Stimulated activated memory B cell treated with anti-CD40 and anti-IgM and Interleukin-4, amounts not matched to agents 10 μg/mL and 1 μg/mL and 100 μg/mL, for 72 hours (primary cell): ENCODE measurements around the gene MAD1L1.

Source experiments
- ATAC-seq: fragments of 150-1000 bp; cut with Tn5 transposase; 2 replicates; pipeline ENCODE4 v1.10.0; 2021
- H3K27ac Mint-ChIP-seq: one replicate; pipeline ENCODE4 v1.8.0; 2022; ENCODE audit warnings: mild to moderate bottlenecking, mixed read lengths
- H3K27me3 Mint-ChIP-seq: one replicate; pipeline ENCODE4 v1.8.0; 2022; ENCODE audit warnings: mixed read lengths
- H3K36me3 Mint-ChIP-seq: one replicate; pipeline ENCODE4 v1.8.0; 2022; ENCODE audit warnings: mixed read lengths
- H3K4me1 Mint-ChIP-seq: one replicate; pipeline ENCODE4 v1.8.0; 2022; ENCODE audit warnings: mixed read lengths
- H3K4me3 Mint-ChIP-seq: one replicate; pipeline ENCODE4 v1.8.0; 2022; ENCODE audit warnings: mild to moderate bottlenecking, moderate library complexity, mixed read lengths
- H3K9me3 Mint-ChIP-seq: one replicate; pipeline ENCODE4 v1.8.0; 2022; ENCODE audit warnings: mixed read lengths

Gene MAD1L1

DNA sequence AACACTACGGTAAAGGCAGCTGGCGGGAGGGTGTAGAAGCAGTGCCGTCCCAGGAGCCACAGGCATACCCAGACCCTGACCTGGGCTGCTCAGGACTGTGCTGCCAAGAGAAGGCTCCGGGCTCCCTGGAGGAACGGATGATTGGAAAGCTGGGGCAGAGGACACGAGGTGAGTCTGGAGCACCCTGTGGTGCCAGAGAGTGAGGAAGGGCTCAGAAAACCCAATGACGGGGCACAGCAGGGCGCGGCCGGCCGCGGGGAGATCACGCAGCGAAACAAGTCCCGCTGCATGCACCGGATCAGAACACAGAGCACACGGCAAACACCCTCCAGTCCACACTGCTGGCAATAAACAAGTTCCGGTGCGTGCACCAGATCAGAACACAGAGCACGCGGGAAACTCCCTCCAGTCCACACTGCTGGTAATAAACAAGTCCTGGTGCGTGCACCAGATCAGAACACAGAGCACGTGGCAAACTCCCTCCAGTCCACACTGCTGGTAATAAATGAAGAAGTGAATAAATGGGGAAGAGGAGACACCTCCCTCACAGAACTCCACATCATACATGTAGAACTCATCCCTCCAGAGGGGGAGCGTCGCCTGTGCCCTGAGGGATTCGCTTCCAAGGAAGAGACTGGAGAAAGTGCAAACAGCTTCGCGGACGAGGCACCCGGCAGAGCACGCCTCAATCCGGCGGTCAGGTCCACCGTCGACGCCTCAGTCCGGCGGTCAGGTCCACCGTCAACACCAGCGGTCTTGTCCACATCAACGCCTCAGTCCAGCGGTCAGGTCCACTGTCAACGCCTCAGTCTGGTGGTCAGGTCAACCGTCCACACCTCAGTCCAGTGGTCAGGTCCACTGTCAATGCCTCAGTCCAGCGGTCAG is 265.0 kb downstream of the MAD1L1 start:
- ATAC-seq = peak; percentile 53
- H3K4me3 Mint-ChIP-seq = peak overlapping the region; percentile 12
- H3K36me3 Mint-ChIP-seq = peaks cover 67% of the 10 kb centered on the region
- no peaks in the 10 kb centered on the region for H3K27me3 Mint-ChIP-seq
- H3K9me3 Mint-ChIP-seq = no peaks in the 10 kb centered on the region
- peaks cover 27% of the 10 kb centered on the region for H3K4me1 Mint-ChIP-seq
- peak overlapping the region; percentile 31 for H3K27ac Mint-ChIP-seq

DNA sequence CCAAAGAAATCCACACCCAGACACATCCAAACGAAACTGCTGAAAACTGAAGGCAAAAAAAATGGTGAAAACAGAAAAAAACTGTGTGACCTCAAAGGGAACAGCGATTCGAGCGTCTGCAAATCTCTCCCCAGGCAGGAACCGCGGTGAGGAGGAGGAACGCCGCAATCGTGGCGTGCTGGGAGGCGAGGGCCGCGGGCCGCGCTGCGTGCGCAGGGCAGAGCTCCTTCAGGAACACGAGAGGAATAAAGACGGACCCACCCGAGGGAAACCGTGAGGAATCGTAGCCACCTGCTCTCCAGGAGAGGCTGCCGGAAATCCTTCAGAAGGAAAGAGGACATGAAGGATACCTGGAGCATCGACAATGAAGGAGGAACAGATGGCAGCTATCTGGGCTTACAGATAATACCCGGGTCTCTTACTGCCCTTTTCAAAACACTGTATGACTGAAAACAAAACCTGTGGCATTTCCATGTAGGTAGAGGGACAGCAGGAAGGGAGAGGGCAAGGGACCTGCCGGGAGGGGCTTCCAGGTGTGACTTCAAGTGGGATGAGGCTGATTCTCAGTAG is 266.0 kb downstream of the MAD1L1 start:
- no peaks in the 10 kb centered on the region for H3K27me3 Mint-ChIP-seq
- no peak for ATAC-seq
- H3K36me3 Mint-ChIP-seq = peaks cover 74% of the 10 kb centered on the region
- peak overlapping the region; percentile 31 for H3K27ac Mint-ChIP-seq
- peaks cover 35% of the 10 kb centered on the region for H3K4me1 Mint-ChIP-seq
- H3K4me3 Mint-ChIP-seq = no peak overlapping the region
- H3K9me3 Mint-ChIP-seq = peaks cover 7% of the 10 kb centered on the region

DNA sequence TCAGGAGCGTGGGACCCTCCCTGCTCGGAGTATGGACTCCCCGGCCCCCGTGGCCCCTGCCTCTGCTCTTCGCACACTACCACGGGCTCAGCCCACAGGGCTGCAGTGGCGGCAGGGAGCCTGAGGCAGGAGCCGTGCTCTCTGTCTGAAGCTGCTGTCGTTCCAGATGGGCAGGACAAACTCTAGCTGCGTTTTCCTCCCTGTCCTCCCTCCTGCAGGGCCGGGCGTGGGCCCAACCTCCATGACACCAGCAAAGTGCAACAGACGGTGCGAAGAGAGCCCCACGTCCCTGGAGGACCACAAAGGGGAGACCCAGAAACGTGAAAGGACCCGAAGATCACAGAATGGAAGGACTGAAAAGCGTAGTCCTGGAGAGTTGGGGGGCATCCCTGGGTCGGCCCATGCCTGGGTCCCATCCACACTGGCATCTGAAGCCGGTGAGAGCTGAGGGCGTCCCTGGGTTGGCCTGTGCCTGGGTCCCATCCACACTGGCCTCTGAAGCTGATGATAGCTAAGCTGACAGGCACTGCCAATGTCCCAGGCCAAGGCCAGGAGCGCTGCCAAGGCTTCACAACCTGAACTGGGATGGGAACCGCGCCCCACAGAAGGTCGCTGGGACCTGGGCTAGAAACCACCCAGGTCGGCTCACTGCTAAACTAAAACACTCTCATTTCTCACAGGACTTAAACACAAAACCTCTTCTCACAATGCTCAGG is 267.0 kb downstream of the MAD1L1 start:
- H3K27me3 Mint-ChIP-seq = no peaks in the 10 kb centered on the region
- peaks cover 44% of the 10 kb centered on the region for H3K4me1 Mint-ChIP-seq
- ATAC-seq = no peak
- H3K27ac Mint-ChIP-seq = no peak overlapping the region
- H3K9me3 Mint-ChIP-seq = peaks cover 12% of the 10 kb centered on the region
- no peak overlapping the region for H3K4me3 Mint-ChIP-seq
- peaks cover 79% of the 10 kb centered on the region for H3K36me3 Mint-ChIP-seq

DNA sequence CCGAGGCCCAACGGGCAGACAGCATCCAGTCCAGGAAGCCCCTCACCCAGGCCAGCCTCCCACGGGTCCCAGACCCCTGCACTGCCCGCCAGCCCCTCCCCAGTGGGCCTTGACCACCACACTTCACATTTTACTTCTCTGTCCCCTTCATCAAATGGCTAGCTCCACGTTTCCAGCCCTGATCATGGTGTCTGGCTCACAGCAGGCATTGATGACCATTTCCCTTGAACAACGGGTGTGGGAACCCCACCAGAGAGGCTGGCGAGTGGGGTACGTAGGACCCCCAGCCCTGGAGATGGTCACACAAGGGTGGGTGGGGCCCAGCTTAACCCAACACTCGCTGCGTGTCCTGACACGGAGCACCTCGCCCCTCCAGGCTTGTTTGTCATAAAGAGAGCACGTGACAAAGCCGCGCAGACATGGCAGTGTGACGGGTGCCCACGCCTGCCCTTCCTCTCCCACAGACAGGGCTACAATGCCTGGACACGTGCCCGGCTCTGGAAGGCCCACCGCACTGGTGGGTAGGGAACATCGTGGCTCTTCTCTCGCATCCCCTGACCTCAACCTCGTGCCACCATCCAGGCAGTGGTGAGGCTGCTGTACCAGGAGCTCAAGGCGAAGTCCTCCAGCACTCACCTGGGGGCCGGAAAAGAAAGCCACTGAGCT is 267.7 kb downstream of the MAD1L1 start:
- H3K4me3 Mint-ChIP-seq = no peak overlapping the region
- H3K27ac Mint-ChIP-seq = no peak overlapping the region
- peaks cover 12% of the 10 kb centered on the region for H3K9me3 Mint-ChIP-seq
- no peak for ATAC-seq
- H3K36me3 Mint-ChIP-seq = peaks cover 86% of the 10 kb centered on the region
- H3K4me1 Mint-ChIP-seq = peaks cover 44% of the 10 kb centered on the region
- H3K27me3 Mint-ChIP-seq = no peaks in the 10 kb centered on the region

DNA sequence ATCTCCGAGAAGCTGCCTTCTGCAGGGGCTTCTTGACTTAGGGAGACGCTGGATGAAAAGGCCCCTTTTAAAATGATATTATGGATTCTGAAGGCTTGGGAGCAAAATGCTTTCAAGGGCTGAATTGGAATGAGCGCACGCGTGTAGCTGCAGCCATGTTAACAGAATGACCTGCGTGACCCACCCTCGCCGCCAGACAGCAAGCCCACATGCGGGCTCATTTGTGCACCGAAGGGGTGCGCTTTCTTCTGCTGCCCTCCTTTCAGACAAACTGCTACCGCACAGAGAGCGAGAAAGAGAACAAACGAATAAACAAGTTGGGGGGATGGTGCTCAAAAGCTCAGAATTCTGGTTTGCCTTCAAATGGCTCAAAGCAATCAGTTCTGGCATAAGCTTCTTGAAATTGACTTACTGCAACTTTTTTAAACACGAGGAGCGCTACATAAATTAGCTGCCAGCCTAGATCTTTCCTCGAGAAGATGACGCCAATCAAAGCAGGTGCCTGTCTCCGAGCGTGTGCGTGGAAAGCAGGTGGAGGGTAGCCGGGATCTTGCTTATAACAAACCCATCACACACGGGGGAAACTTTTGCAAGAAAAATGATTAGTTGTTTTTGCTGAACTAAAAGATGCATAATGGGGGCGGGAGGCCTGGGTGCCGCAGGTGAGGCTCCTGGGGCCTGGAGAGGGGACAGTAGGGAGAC is 268.4 kb downstream of the MAD1L1 start:
- Mint-ChIP-seq H3K4me1 (peaks cover 41% of the 10 kb centered on the region), H3K4me3 (no peak overlapping the region), H3K9me3 (peaks cover 12% of the 10 kb centered on the region), H3K36me3 (peaks cover 93% of the 10 kb centered on the region), H3K27me3 (no peaks in the 10 kb centered on the region), H3K27ac (no peak overlapping the region)
- no peak for ATAC-seq

DNA sequence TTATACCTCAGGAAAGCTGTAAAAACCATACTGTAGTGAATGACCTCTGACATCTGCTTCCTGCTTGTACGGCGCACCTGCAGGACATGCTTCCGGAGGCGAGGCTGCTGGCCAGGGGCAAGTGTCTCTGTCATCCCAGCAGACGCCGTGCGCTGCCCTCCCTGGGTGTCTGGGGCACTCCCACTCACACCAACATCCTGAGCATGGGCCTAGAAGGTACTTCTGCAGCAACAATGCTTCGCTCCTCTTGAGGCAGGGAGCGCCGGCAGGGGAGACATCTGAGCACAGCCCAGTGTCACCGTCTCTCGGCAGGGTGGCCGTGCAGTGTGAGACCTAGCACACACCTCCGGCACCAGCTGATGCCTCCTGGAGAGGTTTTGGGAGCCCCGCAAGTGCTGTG is 269.2 kb downstream of the MAD1L1 start:
- ATAC-seq = no peak
- H3K4me1 Mint-ChIP-seq = peaks cover 40% of the 10 kb centered on the region
- peaks cover 96% of the 10 kb centered on the region for H3K36me3 Mint-ChIP-seq
- no peaks in the 10 kb centered on the region for H3K27me3 Mint-ChIP-seq
- no peak overlapping the region for H3K4me3 Mint-ChIP-seq
- no peak overlapping the region for H3K27ac Mint-ChIP-seq
- H3K9me3 Mint-ChIP-seq = peaks cover 13% of the 10 kb centered on the region

DNA sequence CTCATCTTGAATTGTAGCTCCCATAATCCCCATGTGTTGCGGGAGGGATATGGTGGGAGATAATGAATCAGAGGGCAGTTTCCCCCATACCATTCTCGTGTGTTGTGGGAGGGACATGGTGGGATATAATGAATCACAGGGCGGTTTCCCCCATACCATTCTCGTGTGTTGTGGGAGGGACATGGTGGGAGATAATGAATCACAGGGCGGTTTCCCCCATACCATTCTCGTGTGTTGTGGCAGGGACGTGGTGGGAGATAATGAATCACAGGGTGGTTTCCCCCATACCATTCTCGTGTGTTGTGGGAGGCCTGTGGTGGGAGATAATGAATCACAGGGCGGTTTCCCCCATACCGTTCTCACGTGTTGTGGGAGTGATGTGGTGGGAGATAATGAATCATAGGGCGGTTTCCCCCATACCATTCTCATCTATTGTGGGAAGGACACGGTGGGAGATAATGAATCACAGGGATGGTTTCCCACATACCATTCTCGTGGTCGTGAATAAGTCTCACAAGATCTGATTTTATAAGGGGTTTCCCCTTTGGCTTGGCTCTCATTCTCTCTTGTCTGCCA is 271.0 kb downstream of the MAD1L1 start:
- no peaks in the 10 kb centered on the region for H3K27me3 Mint-ChIP-seq
- peak overlapping the region; percentile 78 for H3K27ac Mint-ChIP-seq
- peaks cover 28% of the 10 kb centered on the region for H3K4me1 Mint-ChIP-seq
- no peak for ATAC-seq
- peaks cover 96% of the 10 kb centered on the region for H3K36me3 Mint-ChIP-seq
- H3K4me3 Mint-ChIP-seq = no peak overlapping the region
- peaks cover 16% of the 10 kb centered on the region for H3K9me3 Mint-ChIP-seq

DNA sequence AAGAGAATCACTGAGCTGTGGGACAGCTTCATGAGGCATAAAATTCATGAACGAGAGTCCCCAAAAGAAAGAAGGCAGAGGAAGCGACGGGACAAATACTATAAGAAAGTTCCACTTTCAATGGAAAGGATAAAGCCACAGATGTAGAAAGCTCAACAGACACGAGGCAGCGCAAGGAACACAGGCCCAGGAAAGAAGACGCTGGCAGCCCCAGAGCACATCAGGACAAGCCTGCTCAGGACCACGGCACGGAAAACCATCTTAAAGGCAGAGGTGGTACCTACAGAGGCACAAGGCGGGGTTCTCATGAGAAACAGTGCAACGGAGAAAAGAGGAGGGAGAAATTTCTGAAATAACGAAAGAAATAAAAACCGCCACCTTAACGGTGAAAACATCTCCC is 273.4 kb downstream of the MAD1L1 start:
- no peak overlapping the region for H3K27ac Mint-ChIP-seq
- no peak overlapping the region for H3K4me3 Mint-ChIP-seq
- no peak for ATAC-seq
- peaks cover 79% of the 10 kb centered on the region for H3K36me3 Mint-ChIP-seq
- H3K9me3 Mint-ChIP-seq = peaks cover 16% of the 10 kb centered on the region
- H3K4me1 Mint-ChIP-seq = peaks cover 23% of the 10 kb centered on the region
- H3K27me3 Mint-ChIP-seq = no peaks in the 10 kb centered on the region

DNA sequence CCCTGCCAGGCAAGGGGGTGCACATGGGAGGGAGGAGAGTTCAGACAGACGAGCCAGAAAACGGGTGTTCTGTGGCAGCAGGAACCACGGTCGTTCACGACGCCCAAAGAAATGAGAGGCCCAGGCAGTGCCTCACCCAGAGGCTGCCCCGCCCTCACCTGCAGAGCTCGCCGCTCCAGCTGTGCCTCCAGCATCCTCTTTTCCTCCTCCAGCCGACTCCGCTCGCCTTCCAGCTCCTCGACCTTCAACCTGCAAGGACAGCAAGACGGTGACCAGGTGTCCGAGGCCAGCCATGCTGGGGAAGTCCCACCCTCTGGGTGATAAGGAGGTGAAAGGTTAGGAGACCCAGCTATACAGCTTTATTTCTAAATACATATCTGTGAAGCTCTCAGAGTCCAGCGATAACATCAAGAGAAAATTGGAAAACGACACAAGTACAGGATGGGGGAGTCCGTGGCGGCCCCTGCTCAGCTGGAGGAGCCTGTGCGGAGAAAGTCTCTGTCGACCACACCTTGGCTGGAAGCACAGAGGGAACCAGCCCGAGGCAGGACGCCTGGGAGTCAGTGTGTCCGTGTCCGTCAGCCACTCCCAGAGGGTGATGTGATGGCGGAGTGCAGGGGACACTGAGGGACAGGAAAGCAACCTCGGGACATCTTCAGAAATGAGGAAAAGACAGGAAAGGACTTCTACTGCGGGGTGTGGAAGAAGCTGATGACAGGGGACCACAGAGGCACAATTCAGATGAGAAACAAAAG is 275.1 kb downstream of the MAD1L1 start:
- Mint-ChIP-seq H3K9me3 (peaks cover 16% of the 10 kb centered on the region), H3K27ac (no peak overlapping the region), H3K4me1 (peaks cover 23% of the 10 kb centered on the region), H3K27me3 (no peaks in the 10 kb centered on the region), H3K36me3 (peaks cover 72% of the 10 kb centered on the region), H3K4me3 (no peak overlapping the region)
- no peak for ATAC-seq

DNA sequence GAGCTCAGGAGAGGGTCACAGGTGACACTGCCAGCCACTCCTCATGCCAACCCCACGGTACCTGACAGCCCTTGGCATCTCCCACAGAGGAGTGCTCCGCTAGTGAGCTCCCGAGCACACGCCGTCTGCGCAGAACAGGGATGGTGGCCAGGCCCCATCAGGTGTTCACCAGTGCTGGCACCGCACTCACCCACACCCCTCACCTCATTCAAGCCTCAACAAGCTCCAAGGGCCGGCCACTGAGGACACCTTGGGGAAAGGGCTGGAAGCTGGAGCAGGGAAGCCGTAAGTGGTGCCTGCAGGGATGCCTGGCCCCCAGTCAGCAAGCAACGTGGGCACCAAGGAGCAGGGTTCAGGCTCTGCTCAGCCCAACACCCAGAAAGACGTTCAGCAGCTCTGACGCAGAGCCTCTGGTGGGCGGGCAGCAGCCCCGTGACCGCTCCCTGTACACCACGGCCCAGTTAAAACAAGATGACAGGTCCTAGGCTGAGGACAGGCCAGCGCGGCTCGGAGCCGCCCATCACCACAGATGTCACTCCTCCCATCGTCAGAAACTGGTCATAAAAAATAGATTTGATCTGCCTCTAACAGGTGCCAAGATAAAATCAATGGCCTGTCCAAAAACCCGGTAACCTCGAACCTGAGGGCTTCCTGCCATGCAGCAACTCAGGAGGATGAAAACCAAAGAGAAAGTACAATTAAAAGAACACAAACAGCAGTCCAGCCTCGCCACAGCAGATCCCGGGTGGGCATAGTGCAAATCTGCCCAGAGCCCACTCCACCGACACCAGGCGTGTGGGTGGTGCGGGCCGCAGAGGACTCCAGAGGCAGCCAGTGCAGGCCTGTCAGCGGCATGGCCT is 275.9 kb downstream of the MAD1L1 start:
- Mint-ChIP-seq H3K27ac (no peak overlapping the region), H3K9me3 (peaks cover 11% of the 10 kb centered on the region), H3K27me3 (no peaks in the 10 kb centered on the region), H3K36me3 (peaks cover 72% of the 10 kb centered on the region), H3K4me1 (peaks cover 17% of the 10 kb centered on the region), H3K4me3 (no peak overlapping the region)
- no peak for ATAC-seq

DNA sequence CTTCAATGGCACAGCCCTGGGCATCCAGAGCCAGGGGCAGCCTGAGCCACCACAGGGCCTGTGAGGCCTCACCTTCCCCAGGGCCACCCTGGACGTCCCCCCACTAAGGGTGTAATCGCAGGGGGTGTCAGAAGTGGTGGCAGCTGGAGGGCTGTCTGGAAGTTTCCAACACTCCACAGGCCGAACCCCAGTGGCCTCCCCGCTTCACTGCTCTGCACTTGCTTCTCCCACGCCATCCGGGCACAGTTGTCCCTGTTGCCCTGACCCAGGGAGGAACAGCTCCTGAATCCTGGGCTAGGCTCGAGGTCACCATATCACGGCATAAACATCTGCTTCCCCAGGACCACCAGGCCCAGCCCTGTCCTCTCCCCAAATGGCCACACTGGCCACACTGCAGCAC is 276.6 kb downstream of the MAD1L1 start:
- Mint-ChIP-seq H3K4me3 (no peak overlapping the region), H3K27me3 (no peaks in the 10 kb centered on the region), H3K4me1 (peaks cover 17% of the 10 kb centered on the region), H3K27ac (no peak overlapping the region), H3K36me3 (peaks cover 72% of the 10 kb centered on the region), H3K9me3 (peaks cover 5% of the 10 kb centered on the region)
- no peak for ATAC-seq

DNA sequence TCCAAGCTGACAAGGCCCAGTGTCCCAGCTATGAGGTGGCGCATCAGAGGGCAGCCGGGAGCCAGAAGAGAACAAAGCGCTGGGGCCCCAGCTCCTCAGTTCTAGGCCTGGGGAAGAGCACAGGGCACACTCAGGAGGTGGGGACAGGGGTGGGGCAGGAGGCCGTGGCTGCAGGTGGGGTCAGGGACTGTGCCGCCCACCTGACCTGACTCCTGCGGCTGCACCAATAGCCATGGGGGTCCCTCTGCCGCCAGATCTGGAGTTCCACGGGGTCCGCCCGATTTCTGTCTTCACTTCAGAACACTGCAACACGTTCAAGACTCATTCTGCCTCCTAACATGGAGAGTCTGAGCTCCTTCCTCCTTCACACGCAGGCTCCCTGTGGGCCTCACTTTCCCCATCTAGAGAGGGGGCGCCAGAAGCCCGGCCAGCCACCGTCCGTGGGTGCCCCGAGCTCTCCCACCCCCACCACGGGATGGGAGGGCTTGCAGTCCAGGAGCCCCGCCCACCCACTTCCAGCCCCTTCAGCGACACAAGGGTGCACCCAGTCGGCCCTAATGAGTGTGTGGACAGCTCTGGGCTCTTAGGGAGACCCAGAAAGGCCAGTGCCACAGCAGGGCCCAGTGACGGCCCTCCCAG is 278.3 kb downstream of the MAD1L1 start:
- Mint-ChIP-seq H3K27ac (no peak overlapping the region), H3K4me1 (peaks cover 10% of the 10 kb centered on the region), H3K36me3 (peaks cover 60% of the 10 kb centered on the region), H3K4me3 (no peak overlapping the region), H3K27me3 (no peaks in the 10 kb centered on the region), H3K9me3 (peaks cover 4% of the 10 kb centered on the region)
- no peak for ATAC-seq
